Right lobe of liver (tissue), 4 donors: ENCODE data around the gene USP2.

Experiments used
- CTCF ChIP-seq, 4 donors: fragments of 200-600 bp in 3 of 4; fragments of 450-650 bp in 1 of 4; IDR thresholded peaks; one replicate each; pipeline versions ENCODE4 v1.5.1 to v1.8.0; 2016 to 2022; ENCODE audit warnings: antibody characterized with exemption in 4 of 4, mild to moderate bottlenecking in 2 of 4
- POLR2A ChIP-seq: fragments of 450-650 bp; IDR thresholded peaks from one replicate; pipeline ENCODE4 v1.6.1; 2017; ENCODE audit warnings: antibody characterized with exemption, mild to moderate bottlenecking
- donor health status: DM: no; HTN: no; CAD: no.
- donor health status: DM: no; HTN: no; CAD: no.
- donor health status: DM: no; HTN: yes; CAD: no.

GRCh38 chr11:119340335-119341221 lies 40.9 kb downstream of the USP2 start, which contains the start of gene C1QTNF5:
- TF ChIP-seq CTCF (IDR thresholded peaks at IDR 0.05) = no peak
- TF ChIP-seq POLR2A = no peak
